Trophoblast cell (in vitro differentiated cells and primary cell): ENCODE data around the gene KCNT1.

Source experiments
- DNase-seq, 2 donors: peaks; one replicate each; pipeline ENCODE4 v3.0.0-alpha.2; 2016
- H2AFZ ChIP-seq: 2 replicates; pipeline ENCODE4 v1.6.1; 2013; ENCODE audit warnings: low read length, moderate library complexity, mild to moderate bottlenecking; ENCODE audit not compliant: insufficient read depth, poor library complexity
- H2AK5ac ChIP-seq: 2 replicates; pipeline ENCODE4 v1.6.1; 2013; ENCODE audit warnings: mild to moderate bottlenecking, low read length
- H2BK120ac ChIP-seq: 2 replicates; pipeline ENCODE4 v1.6.1; 2013; ENCODE audit warnings: low read length, mild to moderate bottlenecking, moderate library complexity; ENCODE audit not compliant: insufficient read depth, poor library complexity
- H2BK12ac ChIP-seq: 2 replicates; pipeline ENCODE4 v1.6.1; 2013; ENCODE audit warnings: mild to moderate bottlenecking, low read length, moderate library complexity
- H2BK5ac ChIP-seq: 2 replicates; pipeline ENCODE4 v1.6.1; 2013; ENCODE audit warnings: low read length, low read depth, moderate library complexity, mild to moderate bottlenecking; ENCODE audit not compliant: poor library complexity
- H3K14ac ChIP-seq: 2 replicates; pipeline ENCODE4 v1.6.1; 2013; ENCODE audit warnings: mild to moderate bottlenecking, low read length
- H3K18ac ChIP-seq: 2 replicates; pipeline ENCODE4 v1.6.1; 2013; ENCODE audit warnings: mild to moderate bottlenecking, low read length
- H3K23ac ChIP-seq: 2 replicates; pipeline ENCODE4 v1.6.1; 2013; ENCODE audit warnings: low read length
- H3K27ac ChIP-seq: 2 replicates; pipeline ENCODE4 v1.5.1; 2013; ENCODE audit warnings: low read depth, mild to moderate bottlenecking, inconsistent platforms, low read length, moderate library complexity
- H3K27me3 ChIP-seq: 2 replicates; pipeline ENCODE4 v1.6.1; 2013; ENCODE audit warnings: inconsistent platforms, mild to moderate bottlenecking, low read length, moderate library complexity; ENCODE audit not compliant: insufficient read depth
- H3K36me3 ChIP-seq, 2 experiments: 1 replicate in 1 of 2; 2 replicates in 1 of 2; pipeline ENCODE4 v1.6.1; 2013; ENCODE audit warnings: low read length in 2 of 2, mild to moderate bottlenecking in 2 of 2, moderate library complexity in 1 of 2; ENCODE audit not compliant: insufficient read depth in 2 of 2, control insufficient read depth in 1 of 2
- H3K4ac ChIP-seq: 2 replicates; pipeline ENCODE4 v1.6.1; 2013; ENCODE audit warnings: low read depth, mild to moderate bottlenecking, low read length, moderate library complexity
- H3K4me1 ChIP-seq, 2 experiments: 1 replicate in 1 of 2; 2 replicates in 1 of 2; pipeline ENCODE4 v1.6.1; 2013; ENCODE audit warnings: low read length in 2 of 2, mild to moderate bottlenecking in 2 of 2, moderate library complexity in 1 of 2; ENCODE audit not compliant: insufficient read depth in 2 of 2, control insufficient read depth in 1 of 2
- H3K4me2 ChIP-seq: 2 replicates; pipeline ENCODE4 v1.6.1; 2013; ENCODE audit warnings: inconsistent platforms, mild to moderate bottlenecking, low read length, moderate library complexity
- H3K4me3 ChIP-seq: 2 replicates; pipeline ENCODE4 v1.5.1; 2013; ENCODE audit warnings: mild to moderate bottlenecking, low read depth, low read length, inconsistent platforms
- H3K79me1 ChIP-seq: one replicate; pipeline ENCODE4 v1.6.1; 2013; ENCODE audit warnings: low read length
- H3K79me2 ChIP-seq: 2 replicates; pipeline ENCODE4 v1.6.1; 2013; ENCODE audit warnings: low read length, mild to moderate bottlenecking; ENCODE audit not compliant: control insufficient read depth, insufficient read depth, poor library complexity
- H3K9ac ChIP-seq: 2 replicates; pipeline ENCODE4 v1.6.1; 2013; ENCODE audit warnings: mild to moderate bottlenecking, low read length
- H3K9me3 ChIP-seq: 2 replicates; pipeline ENCODE4 v1.6.1; 2013; ENCODE audit warnings: low read depth, mild to moderate bottlenecking, control low read depth, inconsistent platforms, low read length; ENCODE audit not compliant: insufficient read depth
- H4K12ac ChIP-seq: 2 replicates; pipeline ENCODE4 v1.6.1; 2013; ENCODE audit warnings: low read depth, mild to moderate bottlenecking, low read length, moderate library complexity
- H4K8ac ChIP-seq: 2 replicates; pipeline ENCODE4 v1.6.1; 2013; ENCODE audit warnings: low read depth, mild to moderate bottlenecking, low read length, moderate library complexity
- H4K91ac ChIP-seq: one replicate; pipeline ENCODE4 v1.6.1; 2013; ENCODE audit warnings: low read depth, mild to moderate bottlenecking, low read length, moderate library complexity
- WGBS: extraction: QIAGEN DNeasy Blood & Tissue Kit; methylation state at CpG from one replicate; pipeline ENCODE4 v1.1.7; 2013; ENCODE audit warnings: missing lambda C conversion rate; ENCODE audit not compliant: insufficient read length, insufficient coverage; ENCODE audit errors: extremely low coverage; 5-methylcytosine and 5-hydroxymethylcytosine counted together

The KCNT1 gene

GRCh38 chr9:135777623-135778177 lies 75.7 kb downstream of the KCNT1 start:
- no peak overlapping the region for H3K4me3 ChIP-seq
- no peaks in the 10 kb centered on the region for H3K27me3 ChIP-seq
- no peak overlapping the region for H3K4ac ChIP-seq
- DNase-seq: no peak
- H3K79me2 ChIP-seq: no peaks in the 10 kb centered on the region
- no peak overlapping the region for H4K12ac ChIP-seq
- no peak overlapping the region for H2AK5ac ChIP-seq
- H3K9me3 ChIP-seq: peaks cover 7% of the 10 kb centered on the region
- no peak overlapping the region for H2BK120ac ChIP-seq
- H3K4me2 ChIP-seq: no peak overlapping the region
- no peak overlapping the region for H2AFZ ChIP-seq
- H3K18ac ChIP-seq: no peak overlapping the region
- no peak overlapping the region for H3K9ac ChIP-seq
- no peaks in the 10 kb centered on the region for H3K79me1 ChIP-seq
- no peak overlapping the region for H4K8ac ChIP-seq
- H2BK12ac ChIP-seq: no peak overlapping the region
- H3K27ac ChIP-seq: no peak overlapping the region
- H3K36me3 ChIP-seq: no peaks in the 10 kb centered on the region
- no peak overlapping the region for H2BK5ac ChIP-seq
- H3K4me1 ChIP-seq: no peaks in the 10 kb centered on the region
- no peak overlapping the region for H3K23ac ChIP-seq
- H4K91ac ChIP-seq: no peak overlapping the region
- no peak overlapping the region for H3K14ac ChIP-seq

- WGBS: no CpG with 5 or more reads among the region's 19 CpGs
- Histone ChIP-seq H4K8ac (no peak overlapping the region), H3K4me3 (no peak overlapping the region), H3K23ac (no peak overlapping the region), H3K4me1 (no peaks in the 10 kb centered on the region), H3K79me1 (no peaks in the 10 kb centered on the region), H3K4me2 (no peak overlapping the region), H3K18ac (no peak overlapping the region), H3K9me3 (peaks cover 7% of the 10 kb centered on the region), H3K27ac (no peak overlapping the region), H3K14ac (no peak overlapping the region), H2AFZ (no peak overlapping the region), H3K4ac (no peak overlapping the region), H3K79me2 (no peaks in the 10 kb centered on the region), H3K36me3 (no peaks in the 10 kb centered on the region), H2BK12ac (no peak overlapping the region), H4K91ac (no peak overlapping the region), H2AK5ac (no peak overlapping the region), H3K27me3 (no peaks in the 10 kb centered on the region), H3K9ac (no peak overlapping the region), H4K12ac (no peak overlapping the region), H2BK120ac (no peak overlapping the region), H2BK5ac (no peak overlapping the region)
- no peak for DNase-seq
Measured at GRCh38 chr9:135778421-135778820, 76.4 kb downstream of the KCNT1 start.

GRCh38 chr9:135779571-135779970 lies 77.6 kb downstream of the KCNT1 start:
- Histone ChIP-seq H2AFZ (no peak overlapping the region), H4K91ac (no peak overlapping the region), H3K27ac (no peak overlapping the region), H3K4me1 (no peaks in the 10 kb centered on the region), H4K12ac (no peak overlapping the region), H2AK5ac (no peak overlapping the region), H3K4ac (no peak overlapping the region), H3K9me3 (no peaks in the 10 kb centered on the region), H2BK120ac (no peak overlapping the region), H3K4me3 (no peak overlapping the region), H3K79me2 (no peaks in the 10 kb centered on the region), H4K8ac (no peak overlapping the region), H3K36me3 (no peaks in the 10 kb centered on the region), H3K14ac (no peak overlapping the region), H3K79me1 (no peaks in the 10 kb centered on the region), H3K18ac (no peak overlapping the region), H2BK12ac (no peak overlapping the region), H3K4me2 (no peak overlapping the region), H3K9ac (no peak overlapping the region), H3K23ac (no peak overlapping the region), H2BK5ac (no peak overlapping the region), H3K27me3 (no peaks in the 10 kb centered on the region)
- WGBS: no CpG with 5 or more reads among the region's 14 CpGs
- DNase-seq: no peak

GRCh38 chr9:135780086-135780485 lies 78.1 kb downstream of the KCNT1 start:
- H2BK12ac ChIP-seq: no peak overlapping the region
- no peak overlapping the region for H2AK5ac ChIP-seq
- H3K18ac ChIP-seq: no peak overlapping the region
- no peak overlapping the region for H3K14ac ChIP-seq
- H3K36me3 ChIP-seq: no peaks in the 10 kb centered on the region
- H4K8ac ChIP-seq: no peak overlapping the region
- H2BK5ac ChIP-seq: no peak overlapping the region
- no peaks in the 10 kb centered on the region for H3K79me1 ChIP-seq
- no peak overlapping the region for H2AFZ ChIP-seq
- no peaks in the 10 kb centered on the region for H3K9me3 ChIP-seq
- no peak overlapping the region for H3K4me3 ChIP-seq
- H3K79me2 ChIP-seq: no peaks in the 10 kb centered on the region
- H3K27me3 ChIP-seq: no peaks in the 10 kb centered on the region
- no peak overlapping the region for H3K9ac ChIP-seq
- no peak overlapping the region for H2BK120ac ChIP-seq
- H4K12ac ChIP-seq: no peak overlapping the region
- H4K91ac ChIP-seq: no peak overlapping the region
- H3K27ac ChIP-seq: no peak overlapping the region
- no peak overlapping the region for H3K4ac ChIP-seq
- no peak overlapping the region for H3K23ac ChIP-seq
- no peak for DNase-seq
- WGBS: no CpG with 5 or more reads among the region's 16 CpGs
- H3K4me2 ChIP-seq: no peak overlapping the region
- no peaks in the 10 kb centered on the region for H3K4me1 ChIP-seq
